ENCODE data around the gene MCAT.

The MCAT gene

GRCh38 chr22:43127166-43127908, 15.9 kb downstream of the MCAT start:
- DNase-seq, result no peak
- H3K4me1 ChIP-seq (ENCODE audit: control insufficient read depth, insufficient read depth, low read depth, low read length), result peaks cover 37% of the 10 kb centered on the region
- H3K9me3 ChIP-seq (ENCODE audit: control insufficient read depth, low read length), result no peaks in the 10 kb centered on the region
- peak overlapping the region; percentile 40 for H3K4me2 ChIP-seq (ENCODE audit: low read length, poor library complexity, severe bottlenecking)
- H2AFZ ChIP-seq (ENCODE audit: low read depth, low read length), result no peak overlapping the region
- H2BK120ac ChIP-seq (ENCODE audit: low read depth, low read length), result no peak overlapping the region
- no peak overlapping the region for H3K23ac ChIP-seq (ENCODE audit: low read length in 2 of 2)
- H4K91ac ChIP-seq (ENCODE audit: low read length), result peak overlapping the region; percentile 70
- peak overlapping the region in 1 of 2 experiments; percentile 37 for H3K18ac ChIP-seq (ENCODE audit: low read depth in 1 of 2, low read length in 2 of 2)
- H3K9ac ChIP-seq (ENCODE audit: low read length), result no peak overlapping the region
- peak overlapping the region in 1 of 2 experiments; percentile 21 for H2BK12ac ChIP-seq (ENCODE audit: low read length in 2 of 2)
- peak overlapping the region; percentile 39 for H3K27ac ChIP-seq (ENCODE audit: low read length, poor library complexity, severe bottlenecking)
- no peak overlapping the region for H3K14ac ChIP-seq (ENCODE audit: low read length in 2 of 2)
- H4K8ac ChIP-seq (ENCODE audit: low read length), result peak overlapping the region; percentile 45
- no peak overlapping the region for H3K4me3 ChIP-seq (ENCODE audit: insufficient read depth in 1 of 2, low read depth in 1 of 2, low read length in 2 of 2)
- peaks cover 12 to 24% of the 10 kb centered on the region in 2 experiments for H3K36me3 ChIP-seq (ENCODE audit: control insufficient read depth in 1 of 2, insufficient read depth in 2 of 2, low read depth in 1 of 2, low read length in 2 of 2)
- H2BK5ac ChIP-seq (ENCODE audit: low read depth, low read length, poor library complexity, severe bottlenecking), result peak overlapping the region; percentile 51
- H3K27me3 ChIP-seq (ENCODE audit: control insufficient read depth in 1 of 2, insufficient read depth in 1 of 2, low read length in 2 of 2), result peaks cover 0 to 3% of the 10 kb centered on the region in 2 experiments
- H2BK15ac ChIP-seq (ENCODE audit: low read depth, poor library complexity, severe bottlenecking), result peak overlapping the region; percentile 12
- H2AK5ac ChIP-seq (ENCODE audit: low read length, severe bottlenecking), result peak overlapping the region; percentile 94
- H3K4ac ChIP-seq (ENCODE audit: low read depth in 1 of 2, low read length in 2 of 2), result peak overlapping the region; percentile 37 to 47
- 95% methylated on average over 17 of the region's 17 CpGs for WGBS
- H3K79me1 ChIP-seq (replicated peaks; ENCODE audit: low read length, poor library complexity, severe bottlenecking), result peaks cover 3% of the 10 kb centered on the region

- H3K27ac ChIP-seq (ENCODE audit: low read length, poor library complexity, severe bottlenecking), result peak overlapping the region; percentile 39
- H3K4me1 ChIP-seq (ENCODE audit: control insufficient read depth, insufficient read depth, low read depth, low read length), result peaks cover 37% of the 10 kb centered on the region
- peak overlapping the region; percentile 51 for H2BK5ac ChIP-seq (ENCODE audit: low read depth, low read length, poor library complexity, severe bottlenecking)
- H3K9me3 ChIP-seq (ENCODE audit: control insufficient read depth, low read length), result no peaks in the 10 kb centered on the region
- peaks cover 3% of the 10 kb centered on the region for H3K79me1 ChIP-seq (replicated peaks; ENCODE audit: low read length, poor library complexity, severe bottlenecking)
- peak overlapping the region; percentile 40 for H3K4me2 ChIP-seq (ENCODE audit: low read length, poor library complexity, severe bottlenecking)
- no peak overlapping the region for H3K4ac ChIP-seq (ENCODE audit: low read depth in 1 of 2, low read length in 2 of 2)
- H3K4me3 ChIP-seq (ENCODE audit: insufficient read depth in 1 of 2, low read depth in 1 of 2, low read length in 2 of 2), result no peak overlapping the region
- peak; percentile 85 for DNase-seq
- no peak overlapping the region for H4K8ac ChIP-seq (ENCODE audit: low read length)
- peak overlapping the region; percentile 94 for H2AK5ac ChIP-seq (ENCODE audit: low read length, severe bottlenecking)
- H2BK12ac ChIP-seq (ENCODE audit: low read length in 2 of 2), result no peak overlapping the region
- no peak overlapping the region for H3K23ac ChIP-seq (ENCODE audit: low read length in 2 of 2)
- H3K18ac ChIP-seq (ENCODE audit: low read depth in 1 of 2, low read length in 2 of 2), result peak overlapping the region in 1 of 2 experiments; percentile 37
- no peak overlapping the region for H2BK120ac ChIP-seq (ENCODE audit: low read depth, low read length)
- no peak overlapping the region for H4K91ac ChIP-seq (ENCODE audit: low read length)
- H3K14ac ChIP-seq (ENCODE audit: low read length in 2 of 2), result no peak overlapping the region
- WGBS, result 29% methylated on average over 3 of the region's 5 CpGs
- peak overlapping the region; percentile 12 for H2BK15ac ChIP-seq (ENCODE audit: low read depth, poor library complexity, severe bottlenecking)
- no peak overlapping the region for H2AFZ ChIP-seq (ENCODE audit: low read depth, low read length)
- no peak overlapping the region for H3K9ac ChIP-seq (ENCODE audit: low read length)
- peaks cover 0 to 3% of the 10 kb centered on the region in 2 experiments for H3K27me3 ChIP-seq (ENCODE audit: control insufficient read depth in 1 of 2, insufficient read depth in 1 of 2, low read length in 2 of 2)
- peaks cover 5 to 18% of the 10 kb centered on the region in 2 experiments for H3K36me3 ChIP-seq (ENCODE audit: control insufficient read depth in 1 of 2, insufficient read depth in 2 of 2, low read depth in 1 of 2, low read length in 2 of 2)
Observed at GRCh38 chr22:43126501-43127165, 16.6 kb downstream of the MCAT start.

- DNase-seq, result no peak
- H3K79me1 ChIP-seq (replicated peaks; ENCODE audit: low read length, poor library complexity, severe bottlenecking), result no peaks in the 10 kb centered on the region
- H3K27ac ChIP-seq (ENCODE audit: low read length, poor library complexity, severe bottlenecking), result no peak overlapping the region
- no peak overlapping the region for H2BK15ac ChIP-seq (ENCODE audit: low read depth, poor library complexity, severe bottlenecking)
- H2AFZ ChIP-seq (ENCODE audit: low read depth, low read length), result no peak overlapping the region
- no peak overlapping the region for H2BK12ac ChIP-seq (ENCODE audit: low read length in 2 of 2)
- H3K4me2 ChIP-seq (ENCODE audit: low read length, poor library complexity, severe bottlenecking), result no peak overlapping the region
- H3K4me1 ChIP-seq (ENCODE audit: control insufficient read depth, insufficient read depth, low read depth, low read length), result peaks cover 14% of the 10 kb centered on the region
- H3K14ac ChIP-seq (ENCODE audit: low read length in 2 of 2), result no peak overlapping the region
- no peak overlapping the region for H4K91ac ChIP-seq (ENCODE audit: low read length)
- no peak overlapping the region for H3K9ac ChIP-seq (ENCODE audit: low read length)
- H3K4ac ChIP-seq (ENCODE audit: low read depth in 1 of 2, low read length in 2 of 2), result no peak overlapping the region
- no peak overlapping the region for H2AK5ac ChIP-seq (ENCODE audit: low read length, severe bottlenecking)
- no peak overlapping the region for H3K23ac ChIP-seq (ENCODE audit: low read length in 2 of 2)
- no peaks in the 10 kb centered on the region for H3K36me3 ChIP-seq (ENCODE audit: control insufficient read depth in 1 of 2, insufficient read depth in 2 of 2, low read depth in 1 of 2, low read length in 2 of 2)
- WGBS, result 87% methylated on average over 7 of the region's 7 CpGs
- H2BK5ac ChIP-seq (ENCODE audit: low read depth, low read length, poor library complexity, severe bottlenecking), result no peak overlapping the region
- no peak overlapping the region for H3K4me3 ChIP-seq (ENCODE audit: insufficient read depth in 1 of 2, low read depth in 1 of 2, low read length in 2 of 2)
- no peak overlapping the region for H4K8ac ChIP-seq (ENCODE audit: low read length)
- H3K27me3 ChIP-seq (ENCODE audit: control insufficient read depth in 1 of 2, insufficient read depth in 1 of 2, low read length in 2 of 2), result peaks cover 10 to 21% of the 10 kb centered on the region in 2 experiments
- no peaks in the 10 kb centered on the region for H3K9me3 ChIP-seq (ENCODE audit: control insufficient read depth, low read length)
- no peak overlapping the region for H3K18ac ChIP-seq (ENCODE audit: low read depth in 1 of 2, low read length in 2 of 2)
- H2BK120ac ChIP-seq (ENCODE audit: low read depth, low read length), result no peak overlapping the region
Observed at GRCh38 chr22:43118953-43119458, 24.2 kb downstream of the MCAT start.

Data from mesenchymal stem cell (in vitro differentiated cells and primary cell).